ENCODE data around the gene PRKCG.
"Not testable (repeated sequence)": the region's sequence is repeated elsewhere in the genome, so short reads cannot be mapped to it uniquely, and the experiment has no call there.

PRKCG gene

DNA sequence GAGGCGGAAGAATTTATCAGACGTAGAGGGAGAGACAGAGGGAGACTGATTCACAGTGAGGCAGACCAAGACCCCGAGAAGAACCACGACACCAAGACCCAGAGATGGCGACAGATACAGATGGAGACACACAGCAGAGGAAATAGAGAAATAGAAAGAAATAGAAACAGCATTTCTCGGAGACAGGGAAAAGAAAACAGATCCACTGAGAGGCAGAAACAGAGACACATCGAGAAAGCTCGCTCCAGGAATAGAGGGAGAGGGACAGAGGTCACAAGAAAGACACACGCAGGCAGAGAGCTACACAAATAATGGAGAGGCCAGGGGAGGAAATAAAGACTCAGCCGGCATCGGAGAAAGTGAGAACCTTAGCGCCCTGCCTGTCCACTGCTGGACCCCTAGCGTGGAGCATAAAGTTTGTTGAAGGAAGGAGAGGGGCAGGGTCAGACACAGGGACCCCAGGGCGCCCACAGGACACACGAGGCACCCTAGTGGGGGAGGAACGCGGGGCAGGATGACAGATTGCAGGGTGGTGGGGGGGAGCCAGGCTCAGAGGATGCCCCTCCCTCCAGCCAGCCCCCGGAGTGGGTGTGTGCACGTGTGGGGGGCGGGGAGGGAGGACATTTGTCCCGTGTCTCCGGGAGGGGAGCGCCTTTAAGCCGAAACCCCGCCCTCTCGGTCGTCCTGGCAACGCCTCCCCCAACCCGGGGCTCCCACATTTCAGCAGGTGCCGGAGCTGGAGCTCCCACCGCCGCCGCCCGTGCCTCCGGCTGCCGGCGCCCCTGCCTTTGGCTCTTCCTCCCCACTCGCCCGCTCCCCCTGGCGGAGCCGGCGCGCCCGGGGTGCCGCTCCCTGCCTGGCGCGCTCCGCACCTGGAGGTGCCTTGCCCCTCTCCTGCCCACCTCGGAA lies at the start of gene PRKCG:
Gene PRKCG, plus strand, starts transcription at position 716 of the 909 bp plus-strand sequence. CDS start 298 bp downstream, outside the sequence.
- DNase-seq, result no peak

DNA sequence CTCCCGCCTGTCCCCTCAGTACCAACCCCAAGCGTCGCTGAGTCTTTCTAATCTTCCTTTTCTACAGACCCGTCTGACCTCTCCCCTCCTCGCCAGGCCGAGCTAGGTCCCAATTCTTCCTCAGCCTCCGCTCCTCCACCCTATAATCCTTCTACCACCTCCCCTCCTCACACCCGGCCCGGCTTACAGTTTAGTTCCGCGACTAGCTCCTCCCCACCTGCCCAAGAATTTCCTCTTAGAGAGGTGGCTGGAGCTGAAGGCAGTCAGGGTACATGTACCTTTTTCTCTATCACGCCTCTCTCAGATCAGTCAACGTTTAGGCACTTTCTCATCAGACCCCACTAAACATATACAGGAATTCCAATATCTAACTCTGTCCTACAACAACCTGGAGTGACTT lies 49.1 kb upstream of the PRKCG start:
- not testable (repeated sequence) for DNase-seq

DNA sequence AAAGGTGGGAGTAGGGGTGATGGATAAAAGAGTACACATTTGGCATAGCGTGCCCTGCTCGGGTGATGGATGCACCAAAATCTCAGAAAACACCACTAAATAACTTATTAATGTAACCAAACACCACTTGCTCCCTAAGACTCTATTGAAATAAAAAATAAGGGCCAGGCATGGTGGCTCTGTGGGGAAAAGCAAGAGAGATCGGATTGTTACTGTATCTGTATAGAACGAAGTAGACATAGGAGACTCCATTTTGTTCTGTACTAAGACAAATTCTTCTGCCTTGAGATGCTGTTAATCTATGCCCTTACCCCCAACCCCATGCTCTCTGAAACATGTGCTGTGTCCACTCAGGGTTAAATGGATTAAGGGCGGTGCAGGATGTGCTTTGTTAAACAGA lies 43.6 kb upstream of the PRKCG start:
- DNase-seq, result not testable (repeated sequence)

DNA sequence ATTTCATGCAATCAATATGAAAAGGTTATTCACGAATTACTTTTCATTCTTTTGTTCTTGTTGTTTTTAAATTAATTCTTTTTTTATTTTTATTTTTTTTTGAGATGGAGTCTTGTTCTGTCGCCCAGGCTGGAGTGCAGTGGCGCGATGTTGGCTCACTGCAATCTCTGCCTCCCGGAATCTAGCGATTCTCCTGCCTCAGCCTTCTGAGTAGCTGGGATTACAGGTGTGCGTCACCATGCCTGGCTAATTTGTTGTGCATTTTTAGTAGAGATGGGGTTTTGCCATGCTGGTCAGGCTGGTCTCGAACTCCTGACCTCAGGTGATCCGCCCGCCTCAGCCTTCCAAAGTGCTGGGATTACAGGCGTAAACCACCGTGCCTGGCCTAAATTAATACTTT lies 41.8 kb upstream of the PRKCG start:
- DNase-seq, result not testable (repeated sequence)

- DNase-seq, result not testable (repeated sequence)
These were observed 41.1 kb upstream of the PRKCG start for GRCh38 chr19:53840914-53841313.

GRCh38 chr19:53844849-53845246 lies 37.1 kb upstream of the PRKCG start:
- no peak for DNase-seq

- no peak for DNase-seq
These were observed 34.4 kb upstream of the PRKCG start for GRCh38 chr19:53847555-53847954.

DNA sequence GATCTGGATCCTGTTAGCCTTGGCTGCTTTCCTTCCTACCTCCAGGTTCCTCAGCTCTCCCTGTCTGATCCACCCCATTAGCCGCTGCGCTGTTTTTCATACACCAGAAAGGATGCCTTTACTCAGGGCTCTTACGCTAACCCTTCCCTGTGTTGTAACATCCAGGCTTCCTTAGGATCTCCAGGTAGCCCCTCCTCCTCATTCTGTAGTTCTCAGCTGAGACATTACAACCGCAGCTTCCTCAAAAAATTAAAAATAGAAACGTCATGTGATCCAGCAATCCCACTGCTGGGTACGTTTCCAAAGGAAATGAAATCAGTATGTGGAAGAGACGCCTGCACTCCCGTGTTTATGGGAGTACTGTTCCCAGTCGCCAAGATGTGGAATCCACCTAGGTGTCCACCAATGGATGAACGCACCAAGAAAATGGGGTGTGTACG lies 32.7 kb upstream of the PRKCG start:
- no peak for DNase-seq

GRCh38 chr19:53853707-53854106 lies 28.3 kb upstream of the PRKCG start:
- DNase-seq, result no peak

- DNase-seq, result no peak
These were observed 17.6 kb upstream of the PRKCG start for GRCh38 chr19:53864308-53864836.

- DNase-seq, result no peak
These were observed 16.5 kb upstream of the PRKCG start for GRCh38 chr19:53865523-53865917.

DNA sequence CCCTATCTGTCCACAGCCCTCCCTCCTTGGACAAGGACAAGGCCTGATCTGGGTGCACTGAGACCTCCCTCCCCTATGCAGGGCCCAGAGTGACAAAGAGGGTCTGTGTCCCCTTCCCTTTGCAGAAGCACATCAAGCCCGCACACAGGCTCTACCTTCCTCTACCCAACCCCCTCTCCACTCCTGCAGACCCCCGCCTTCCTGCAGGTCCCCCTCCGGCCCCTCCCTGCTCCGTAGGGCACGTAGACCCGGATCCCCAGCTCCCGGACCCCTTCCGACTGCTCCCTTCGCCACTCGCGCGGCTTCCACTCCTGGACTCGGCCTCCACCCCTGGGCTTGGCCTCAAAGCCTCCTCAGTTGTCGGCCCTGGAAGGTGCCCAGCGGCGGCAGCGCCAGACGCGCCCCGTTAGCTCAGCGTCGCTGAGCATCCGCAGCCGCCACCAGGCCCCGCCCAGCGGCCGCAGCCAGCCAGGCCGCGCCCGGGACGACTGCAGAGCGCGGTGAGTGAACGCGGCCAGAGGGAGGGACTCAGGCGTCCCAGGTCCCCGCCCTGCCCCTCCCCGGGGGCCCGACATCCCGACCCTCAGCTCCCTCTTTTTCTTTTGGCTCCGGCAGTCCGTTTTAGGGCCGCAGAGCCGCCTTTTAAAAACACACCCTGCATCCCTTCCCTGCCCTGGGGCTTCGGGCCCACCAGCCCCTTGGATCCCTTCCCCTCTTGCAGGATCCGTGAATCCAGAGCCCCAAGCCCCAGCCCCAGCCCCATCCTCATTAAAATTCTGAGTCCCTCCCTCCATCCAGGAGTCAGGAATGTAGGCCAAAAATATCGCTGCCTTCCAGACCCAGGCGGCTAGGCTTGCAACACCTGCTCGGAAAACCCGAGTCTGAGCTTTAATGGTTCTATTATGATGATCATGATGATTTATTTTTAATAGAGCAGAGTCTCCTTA lies 15.8 kb upstream of the PRKCG start:
- no peak for DNase-seq

- DNase-seq, result no peak
These were observed 15.2 kb upstream of the PRKCG start for GRCh38 chr19:53866865-53867224.

- DNase-seq, result peak; percentile 59
These were observed 14.5 kb upstream of the PRKCG start, which contains the start of gene MYADM for GRCh38 chr19:53867225-53868090. MYADM (plus strand) TSS chr19:53867883; CDS start chr19:53873530, 5,647 bp downstream.

DNA sequence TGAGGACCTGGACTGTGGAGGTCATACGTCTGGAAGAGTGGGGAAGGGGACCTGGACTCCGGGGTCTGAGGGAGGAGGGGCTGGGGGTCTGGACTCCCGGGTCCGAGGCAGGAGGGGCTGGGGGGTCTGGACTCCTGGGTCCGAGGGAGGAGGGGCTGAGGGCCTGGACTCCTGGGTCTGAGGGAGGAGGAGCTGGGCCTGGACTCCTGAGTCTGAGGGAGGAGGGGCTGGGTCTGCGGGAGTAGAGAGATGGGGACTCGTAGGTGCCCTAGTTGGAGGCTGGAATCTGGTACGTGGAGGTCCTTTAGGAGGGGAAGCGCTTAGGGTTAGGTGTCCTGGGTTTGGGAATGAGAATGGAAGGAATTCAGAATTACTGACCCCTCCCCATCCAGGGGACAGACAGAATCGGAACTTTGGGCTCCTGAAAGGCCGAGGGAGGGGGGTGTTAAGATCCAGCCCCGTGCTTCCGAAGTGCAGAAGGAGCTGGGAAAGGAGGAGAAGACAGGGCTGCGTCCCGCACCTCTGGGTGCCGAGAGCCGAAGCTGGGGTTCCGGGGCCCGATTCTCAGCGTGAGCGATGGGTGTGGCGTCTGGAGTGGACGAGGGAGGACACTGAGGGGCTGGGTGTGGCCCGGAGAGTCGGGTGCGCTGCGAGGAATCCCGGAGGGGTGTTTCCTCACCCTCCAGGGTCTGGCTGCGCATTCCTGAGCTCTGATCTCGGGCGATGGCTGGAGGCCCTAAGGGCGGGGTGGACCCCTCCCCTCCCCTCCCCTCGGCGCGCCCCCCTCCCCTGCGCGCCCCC lies 13.7 kb upstream of the PRKCG start:
- no peak for DNase-seq

GRCh38 chr19:53868892-53869804 lies 12.8 kb upstream of the PRKCG start:
- no peak for DNase-seq

DNA sequence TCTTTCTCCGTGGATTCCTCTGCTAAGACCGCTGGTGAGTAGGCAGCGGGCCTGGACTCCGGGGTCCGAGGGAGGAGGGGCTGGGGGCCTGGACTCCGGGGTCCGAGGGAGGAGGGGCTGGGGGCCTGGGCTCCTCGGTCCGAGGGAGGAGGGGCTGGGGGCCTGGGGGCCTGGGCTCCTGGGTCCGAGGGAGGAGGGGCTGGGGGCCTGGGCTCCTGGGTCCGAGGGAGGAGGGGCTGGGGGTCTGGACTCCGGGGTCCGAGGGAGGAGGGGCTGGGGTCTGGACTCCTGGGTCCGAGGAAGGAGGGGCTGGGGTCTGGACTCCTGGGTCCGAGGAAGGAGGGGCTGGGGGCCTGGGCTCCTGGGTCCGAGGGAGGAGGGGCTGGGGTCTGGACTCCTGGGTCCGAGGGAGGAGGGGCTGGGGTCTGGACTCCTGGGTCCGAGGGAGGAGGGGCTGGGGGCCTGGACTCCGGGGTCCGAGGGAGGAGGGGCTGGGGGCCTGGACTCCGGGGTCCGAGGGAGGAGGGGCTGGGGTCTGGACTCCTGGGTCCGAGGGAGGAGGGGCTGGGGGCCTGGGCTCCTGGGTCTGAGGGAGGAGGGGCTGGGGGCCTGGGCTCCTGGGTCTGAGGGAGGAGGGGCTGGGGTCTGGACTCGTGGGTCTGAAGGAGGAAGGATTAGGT lies 12.1 kb upstream of the PRKCG start:
- DNase-seq, result not testable (repeated sequence)

DNA sequence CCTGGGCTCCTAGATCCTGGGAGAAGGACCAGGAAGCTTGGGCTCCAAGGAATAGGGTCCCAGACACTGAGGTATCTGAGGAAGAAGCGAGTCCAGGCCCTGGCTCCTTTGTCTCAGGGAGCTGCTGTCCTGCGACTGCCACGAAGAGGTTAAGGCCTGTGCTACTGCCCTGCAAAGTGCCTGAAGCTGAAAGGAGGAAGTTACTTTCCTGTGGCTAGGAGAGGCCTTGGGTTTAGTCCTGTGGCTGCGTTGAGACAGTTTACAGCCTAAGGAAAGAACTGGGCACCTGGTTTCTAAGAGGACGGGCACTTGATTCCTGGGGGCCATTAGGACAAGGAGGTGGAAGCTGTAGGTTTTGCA lies 11.5 kb upstream of the PRKCG start:
- DNase-seq, result no peak

GRCh38 chr19:53871454-53871853 lies 10.5 kb upstream of the PRKCG start:
- DNase-seq, result no peak

DNA sequence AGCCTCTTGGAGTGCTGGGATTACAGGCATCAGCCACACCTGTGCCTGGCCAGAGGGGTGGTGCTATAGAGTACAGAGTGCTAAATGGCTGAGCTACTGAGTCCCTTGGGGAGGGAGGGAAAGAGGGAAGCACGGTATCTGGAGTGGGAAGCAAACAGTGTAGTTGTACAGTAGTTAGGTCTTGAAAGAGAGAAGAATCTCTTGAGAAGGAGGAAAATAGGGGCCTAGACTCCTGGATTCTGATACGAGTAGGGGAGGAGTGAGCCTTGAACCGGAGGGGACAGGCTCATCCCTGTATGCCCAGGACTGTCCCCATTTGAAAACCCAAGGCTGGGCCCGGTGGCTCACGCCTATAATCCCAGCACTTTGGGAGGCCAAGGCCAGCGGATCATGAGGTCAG lies 9.2 kb upstream of the PRKCG start:
- DNase-seq, result no peak
